Thoracic aorta (tissue), 2 donors: ENCODE data around the gene NEDD9. TPM values are rescaled to one million over a fixed set of nuclear protein-coding genes. Genes with fewer than 3 reads are reported as not detected.

Source experiments
- ATAC-seq: fragments of 150-250 bp; one replicate; pipeline ENCODE4 v1.8.0; 2017; ENCODE audit warnings: low read depth; ENCODE audit not compliant: insufficient number of reproducible peaks, low FRiP score
- DNase-seq: peaks from one replicate; pipeline ENCODE4 v3.0.0-alpha.2; 2020; ENCODE audit warnings: low spot score
- H3K27ac ChIP-seq, 2 donors: fragments of 200-600 bp; sonication (generic); 1 replicate in 1 of 2; 2 replicates in 1 of 2; pipeline ENCODE4 v1.5.1; 2016; ENCODE audit warnings: mild to moderate bottlenecking in 2 of 2, moderate library complexity in 2 of 2
- H3K27me3 ChIP-seq: fragments of 200-600 bp; sonication (generic); replicated peaks from 2 replicates; pipeline ENCODE4 v1.6.0; 2016; ENCODE audit warnings: mild to moderate bottlenecking; ENCODE audit not compliant: insufficient read depth
- H3K36me3 ChIP-seq: fragments of 200-600 bp; sonication (generic); one replicate; pipeline ENCODE4 v1.5.1; 2016
- H3K4me1 ChIP-seq, 2 donors: fragments of 200-600 bp; sonication (generic); 1 replicate in 1 of 2; 2 replicates in 1 of 2; pipeline versions ENCODE4 v1.5.1 to v1.6.0; 2016; ENCODE audit warnings: low read depth in 2 of 2, mild to moderate bottlenecking in 1 of 2; ENCODE audit not compliant: control insufficient read depth in 1 of 2
- H3K4me3 ChIP-seq: fragments of 200-600 bp; sonication (generic); 2 replicates; pipeline ENCODE4 v1.5.1; 2016; ENCODE audit warnings: mild to moderate bottlenecking
- H3K9me3 ChIP-seq: fragments of 200-600 bp; sonication (generic); 2 replicates; pipeline ENCODE4 v1.5.1; 2016
- total RNA-seq, 2 donors: library from RNA; depleted of rRNA; stranded (reverse); fragments of >200 nt; gene quantifications; one replicate each; pipeline versions ENCODE4 v1.1.0 to v1.2.3, GENCODE V29; 2016
- TF ChIP-seq, protein P1 (sequence below): fragments of 200-600 bp; sonication (generic); IDR thresholded peaks from one replicate; pipeline ENCODE4 v1.5.1; 2019; ENCODE audit warnings: antibody characterized with exemption

NEDD9 gene
- total RNA-seq, 2 donors from 2014 or later: 122 to 181 TPM

DNA sequence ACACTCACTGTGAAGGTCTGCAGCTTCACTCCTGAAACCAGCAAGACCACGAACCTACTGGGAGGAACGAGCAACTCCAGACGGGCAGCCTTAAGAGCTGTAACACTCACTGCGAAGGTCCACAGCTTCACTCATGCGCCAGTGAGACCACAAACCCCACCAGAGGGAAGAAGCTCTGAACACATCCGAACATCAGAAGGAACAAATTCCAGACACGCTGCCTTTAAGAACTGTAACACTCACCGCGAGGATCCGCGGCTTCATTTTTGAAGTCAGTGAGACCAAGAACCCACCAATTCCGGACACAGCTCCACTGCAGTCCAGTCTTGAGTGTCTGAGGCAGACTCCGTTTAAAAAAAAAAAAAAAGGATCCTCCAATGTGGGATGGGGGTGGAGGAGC is 60.5 kb downstream of the NEDD9 start:
- H3K9me3 ChIP-seq: no peaks in the 10 kb centered on the region
- ATAC-seq: no peak
- no peaks in the 10 kb centered on the region for H3K36me3 ChIP-seq
- no peak overlapping the region for H3K27ac ChIP-seq
- no peak overlapping the region for H3K4me3 ChIP-seq
- no peaks in the 10 kb centered on the region for H3K27me3 ChIP-seq
- H3K4me1 ChIP-seq: peaks cover 5 to 7% of the 10 kb centered on the region in 2 donors
- TF ChIP-seq, protein P1, sequence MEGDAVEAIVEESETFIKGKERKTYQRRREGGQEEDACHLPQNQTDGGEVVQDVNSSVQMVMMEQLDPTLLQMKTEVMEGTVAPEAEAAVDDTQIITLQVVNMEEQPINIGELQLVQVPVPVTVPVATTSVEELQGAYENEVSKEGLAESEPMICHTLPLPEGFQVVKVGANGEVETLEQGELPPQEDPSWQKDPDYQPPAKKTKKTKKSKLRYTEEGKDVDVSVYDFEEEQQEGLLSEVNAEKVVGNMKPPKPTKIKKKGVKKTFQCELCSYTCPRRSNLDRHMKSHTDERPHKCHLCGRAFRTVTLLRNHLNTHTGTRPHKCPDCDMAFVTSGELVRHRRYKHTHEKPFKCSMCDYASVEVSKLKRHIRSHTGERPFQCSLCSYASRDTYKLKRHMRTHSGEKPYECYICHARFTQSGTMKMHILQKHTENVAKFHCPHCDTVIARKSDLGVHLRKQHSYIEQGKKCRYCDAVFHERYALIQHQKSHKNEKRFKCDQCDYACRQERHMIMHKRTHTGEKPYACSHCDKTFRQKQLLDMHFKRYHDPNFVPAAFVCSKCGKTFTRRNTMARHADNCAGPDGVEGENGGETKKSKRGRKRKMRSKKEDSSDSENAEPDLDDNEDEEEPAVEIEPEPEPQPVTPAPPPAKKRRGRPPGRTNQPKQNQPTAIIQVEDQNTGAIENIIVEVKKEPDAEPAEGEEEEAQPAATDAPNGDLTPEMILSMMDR: no peak
- DNase-seq: no peak

DNA sequence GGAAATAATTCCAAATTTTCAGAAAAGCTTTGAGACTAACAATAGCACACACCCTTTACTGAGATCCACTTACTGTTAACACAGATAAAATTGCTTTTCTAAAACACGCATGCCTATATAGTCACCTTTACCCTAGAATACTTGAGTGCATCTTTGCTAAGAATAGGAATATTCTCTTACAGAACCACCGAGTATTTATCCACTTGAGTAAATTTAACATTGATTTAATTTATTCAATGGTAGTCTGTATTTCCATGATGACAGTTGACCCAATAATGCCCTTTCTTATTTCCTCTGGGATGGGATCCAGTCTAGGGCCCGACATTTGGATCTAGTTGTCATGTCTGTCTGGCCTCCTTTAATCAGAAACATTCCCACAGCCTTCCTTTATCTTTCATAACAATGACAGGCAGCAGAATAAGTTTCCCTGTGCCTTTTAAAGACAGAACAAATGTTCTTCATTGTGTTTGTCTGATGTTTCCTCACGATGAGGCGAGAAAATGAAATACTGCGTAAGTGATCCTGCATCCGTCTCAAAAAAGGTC is 64.3 kb downstream of the NEDD9 start:
- Histone ChIP-seq H3K27me3 (no peaks in the 10 kb centered on the region), H3K4me3 (no peak overlapping the region), H3K4me1 (peaks cover 5 to 7% of the 10 kb centered on the region in 2 donors), H3K27ac (no peak overlapping the region), H3K36me3 (no peaks in the 10 kb centered on the region), H3K9me3 (no peaks in the 10 kb centered on the region)
- DNase-seq: no peak
- ATAC-seq: no peak
- TF ChIP-seq, protein P1: no peak

DNA sequence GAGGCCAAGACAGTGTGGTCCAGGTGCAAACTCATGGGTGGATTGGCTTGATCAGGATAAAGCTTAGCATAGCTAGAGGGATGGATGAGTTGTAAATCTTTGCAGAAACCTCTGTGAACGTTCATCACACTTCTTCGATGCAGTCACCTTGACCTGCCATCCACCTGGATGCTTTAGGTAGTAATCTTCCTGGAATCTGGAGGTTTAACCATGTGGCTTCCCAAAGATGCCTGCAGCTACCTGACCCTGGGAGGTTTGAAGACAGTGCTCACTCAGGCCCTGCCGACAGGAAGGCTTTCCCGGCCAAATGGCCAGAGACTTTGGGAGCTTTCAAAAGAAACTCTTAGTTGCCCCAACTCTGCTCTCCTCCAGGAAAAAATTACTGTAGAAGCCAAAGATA is 65.5 kb downstream of the NEDD9 start:
- no peaks in the 10 kb centered on the region for H3K27me3 ChIP-seq
- no peak overlapping the region for H3K27ac ChIP-seq
- no peak for DNase-seq
- no peaks in the 10 kb centered on the region for H3K4me1 ChIP-seq
- H3K36me3 ChIP-seq: no peaks in the 10 kb centered on the region
- TF ChIP-seq, protein P1: no peak
- H3K9me3 ChIP-seq: no peaks in the 10 kb centered on the region
- H3K4me3 ChIP-seq: no peak overlapping the region
- no peak for ATAC-seq

DNA sequence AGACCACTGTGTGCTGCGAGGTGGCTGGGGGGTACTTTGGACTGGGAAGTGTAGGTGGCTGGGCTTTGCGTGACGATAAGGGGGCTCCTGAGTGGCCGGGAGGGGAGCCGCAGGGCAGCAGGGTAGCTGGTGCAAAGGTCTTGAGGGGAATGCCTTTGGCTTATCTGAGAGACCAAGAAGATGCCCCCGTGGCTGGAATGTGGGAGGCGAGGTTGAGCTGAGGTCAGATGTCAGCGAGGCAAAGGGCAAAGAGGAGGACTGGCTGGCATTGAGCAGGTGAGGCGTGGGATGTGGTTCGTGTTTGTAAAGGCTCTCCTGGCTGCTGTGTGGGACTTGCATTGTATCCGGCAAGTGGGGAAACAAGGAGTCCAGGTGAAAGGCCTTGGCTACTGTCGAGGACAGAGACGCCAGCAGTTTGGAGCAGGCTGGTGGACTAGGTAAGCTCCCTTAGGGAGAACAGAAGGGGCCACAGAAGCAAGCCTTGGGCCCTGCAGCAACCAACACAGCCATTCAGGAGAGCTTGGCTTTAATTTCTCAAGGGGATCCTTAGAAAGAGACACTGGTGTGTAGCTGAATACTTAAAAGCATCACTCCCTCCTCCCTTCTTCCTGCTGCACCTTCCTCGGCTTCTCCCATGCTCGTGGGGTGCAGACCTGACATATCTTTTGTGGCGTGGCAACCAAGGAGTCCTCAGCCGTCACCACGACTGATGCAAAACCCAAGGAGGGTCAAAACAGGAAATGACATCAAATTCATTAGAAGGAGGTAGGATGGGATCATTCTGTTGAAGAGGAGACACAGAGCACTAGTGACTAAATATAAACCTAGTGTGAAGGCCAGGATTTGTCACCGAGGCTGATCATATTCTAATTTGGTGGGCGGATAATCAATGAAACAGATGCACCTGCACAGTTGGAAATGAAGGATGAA is 67.5 kb downstream of the NEDD9 start:
- ATAC-seq: no peak
- H3K4me3 ChIP-seq: no peak overlapping the region
- TF ChIP-seq, protein P1: no peak

DNA sequence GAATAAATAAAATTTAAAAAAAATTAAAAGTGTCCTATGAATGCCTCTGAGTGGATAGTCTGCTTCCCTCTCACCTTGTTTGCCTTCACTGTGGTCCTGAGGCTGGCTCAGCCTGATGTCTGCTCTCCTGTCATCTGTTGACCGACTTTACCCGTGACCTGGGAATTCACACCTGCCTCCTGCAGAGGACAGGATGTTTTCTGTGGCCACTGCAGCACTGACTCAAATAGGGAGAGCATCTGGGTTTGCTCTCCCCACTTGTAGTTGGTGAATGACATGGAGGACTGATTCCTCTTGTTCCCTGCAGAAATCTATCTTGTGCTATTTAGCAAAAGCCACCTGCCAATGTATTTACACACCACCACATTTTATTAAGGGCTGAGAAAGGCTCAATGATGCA is 68.5 kb downstream of the NEDD9 start:
- no peaks in the 10 kb centered on the region for H3K4me1 ChIP-seq
- no peak overlapping the region for H3K4me3 ChIP-seq
- H3K27me3 ChIP-seq: no peaks in the 10 kb centered on the region
- no peaks in the 10 kb centered on the region for H3K9me3 ChIP-seq
- no peak for ATAC-seq
- TF ChIP-seq, protein P1: no peak
- no peaks in the 10 kb centered on the region for H3K36me3 ChIP-seq
- DNase-seq: no peak
- H3K27ac ChIP-seq: no peak overlapping the region

More for the DNA sequence above, 67.5 kb downstream of the NEDD9 start:
- no peaks in the 10 kb centered on the region for H3K27me3 ChIP-seq
- no peaks in the 10 kb centered on the region for H3K9me3 ChIP-seq
- no peaks in the 10 kb centered on the region for H3K36me3 ChIP-seq
- H3K4me1 ChIP-seq: no peaks in the 10 kb centered on the region
- DNase-seq: no peak
- H3K27ac ChIP-seq: no peak overlapping the region
